ENCODE data around the gene FSTL4.

- TF ChIP-seq, protein P1, sequence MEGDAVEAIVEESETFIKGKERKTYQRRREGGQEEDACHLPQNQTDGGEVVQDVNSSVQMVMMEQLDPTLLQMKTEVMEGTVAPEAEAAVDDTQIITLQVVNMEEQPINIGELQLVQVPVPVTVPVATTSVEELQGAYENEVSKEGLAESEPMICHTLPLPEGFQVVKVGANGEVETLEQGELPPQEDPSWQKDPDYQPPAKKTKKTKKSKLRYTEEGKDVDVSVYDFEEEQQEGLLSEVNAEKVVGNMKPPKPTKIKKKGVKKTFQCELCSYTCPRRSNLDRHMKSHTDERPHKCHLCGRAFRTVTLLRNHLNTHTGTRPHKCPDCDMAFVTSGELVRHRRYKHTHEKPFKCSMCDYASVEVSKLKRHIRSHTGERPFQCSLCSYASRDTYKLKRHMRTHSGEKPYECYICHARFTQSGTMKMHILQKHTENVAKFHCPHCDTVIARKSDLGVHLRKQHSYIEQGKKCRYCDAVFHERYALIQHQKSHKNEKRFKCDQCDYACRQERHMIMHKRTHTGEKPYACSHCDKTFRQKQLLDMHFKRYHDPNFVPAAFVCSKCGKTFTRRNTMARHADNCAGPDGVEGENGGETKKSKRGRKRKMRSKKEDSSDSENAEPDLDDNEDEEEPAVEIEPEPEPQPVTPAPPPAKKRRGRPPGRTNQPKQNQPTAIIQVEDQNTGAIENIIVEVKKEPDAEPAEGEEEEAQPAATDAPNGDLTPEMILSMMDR (conservative IDR thresholded peaks at IDR 0.05; ENCODE audit: low read depth, low read length), result no peak
- TF ChIP-seq SMC3 (IDR thresholded peaks at IDR 0.05; ENCODE audit: low read depth, low read length) (no peak), CEBPB (IDR thresholded peaks at IDR 0.05; ENCODE audit: low read depth, low read length) (no peak), MAZ (IDR thresholded peaks at IDR 0.05; ENCODE audit: borderline replicate concordance, low read depth, low read length) (no peak)
These were observed 274.4 kb downstream of the FSTL4 start for GRCh38 chr5:133337795-133338445.

Data from IMR-90 (cell line).